Erythroblast (primary cell): ENCODE data around the gene ATXN7.

ENCODE experiments used
- GATA1 ChIP-seq: IDR thresholded peaks from 2 replicates; pipeline ENCODE4 v1.6.1; 2011; ENCODE audit warnings: low read depth, mild to moderate bottlenecking, control low read depth, low read length, moderate library complexity
- POLR2A ChIP-seq: IDR thresholded peaks from 2 replicates; pipeline ENCODE4 v1.6.1; 2011; ENCODE audit warnings: mild to moderate bottlenecking, low read length

- no peak for TF ChIP-seq POLR2A
- TF ChIP-seq GATA1, result no peak
Measured at GRCh38 chr3:63876260-63876659, 12.6 kb downstream of the ATXN7 start.
